ENCODE results near the gene BRDT. TPM values are rescaled to one million over a fixed set of nuclear protein-coding genes. Genes with fewer than 3 reads are reported as not detected.

BRDT gene
- total RNA-seq, result not detected in 2 replicates

DNA sequence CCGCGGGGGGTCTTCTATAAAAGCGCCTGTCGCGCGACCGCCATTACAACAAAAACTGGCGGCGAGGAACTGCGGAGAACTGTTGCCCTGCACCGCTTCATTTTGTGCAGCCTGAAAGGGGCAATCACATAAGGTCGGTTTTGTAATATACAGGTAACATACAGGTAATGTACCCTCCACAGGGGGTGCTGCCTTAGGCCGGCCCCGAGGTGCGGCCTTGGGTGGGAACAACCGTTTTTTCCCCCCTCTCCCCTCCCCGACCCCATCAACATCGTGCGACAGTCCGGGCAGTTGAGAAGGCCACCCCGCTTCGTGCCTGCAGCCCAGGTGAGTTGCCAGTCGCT lies at the start of gene BRDT:
BRDT (plus strand) TSS at position 46 of the 344 bp plus-strand sequence. CDS start 13,354 bp downstream, outside the sequence.
- no peak for DNase-seq (ENCODE audit: extremely low read depth, low read depth, low spot score)

DNA sequence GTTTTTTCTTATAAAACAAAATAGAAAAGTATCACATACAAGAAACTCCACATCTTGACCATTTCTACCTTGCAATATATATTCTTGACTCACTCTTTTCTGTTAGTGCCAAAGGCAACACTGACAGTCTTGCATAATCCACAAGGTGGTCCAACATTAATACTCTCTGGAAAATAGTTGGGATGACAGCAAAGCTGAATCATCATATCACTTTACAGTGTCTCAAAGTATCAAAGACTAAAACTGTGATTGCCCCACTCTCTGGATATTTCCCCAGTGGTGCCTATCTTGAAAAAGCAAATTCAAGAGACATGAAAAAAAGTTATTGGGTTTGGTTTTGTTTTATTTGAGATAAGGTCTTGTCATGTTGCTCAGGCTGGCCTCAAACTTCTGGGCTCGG lies 48.6 kb upstream of the BRDT start:
- DNase-seq (ENCODE audit: extremely low read depth, low read depth, low spot score), result no peak

DNA sequence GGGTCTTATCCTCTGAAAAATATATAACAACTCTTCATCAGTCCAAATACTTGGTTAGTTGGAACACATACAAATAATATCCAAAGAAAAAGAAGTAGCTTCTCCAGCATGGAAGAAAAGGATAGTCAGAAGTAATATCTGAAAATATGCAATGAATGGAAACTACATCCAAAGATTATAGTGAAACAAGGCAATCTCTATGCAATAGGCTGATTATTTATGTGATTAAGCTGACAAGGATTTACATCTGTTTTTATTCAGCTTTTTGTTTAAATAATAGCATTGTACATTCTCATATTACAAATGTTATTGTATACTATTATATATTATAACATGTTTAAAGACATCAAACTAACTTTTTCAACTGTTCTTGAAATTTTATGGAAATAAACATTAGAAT lies 48.0 kb upstream of the BRDT start:
- DNase-seq (ENCODE audit: extremely low read depth, low read depth, low spot score), result no peak

DNA sequence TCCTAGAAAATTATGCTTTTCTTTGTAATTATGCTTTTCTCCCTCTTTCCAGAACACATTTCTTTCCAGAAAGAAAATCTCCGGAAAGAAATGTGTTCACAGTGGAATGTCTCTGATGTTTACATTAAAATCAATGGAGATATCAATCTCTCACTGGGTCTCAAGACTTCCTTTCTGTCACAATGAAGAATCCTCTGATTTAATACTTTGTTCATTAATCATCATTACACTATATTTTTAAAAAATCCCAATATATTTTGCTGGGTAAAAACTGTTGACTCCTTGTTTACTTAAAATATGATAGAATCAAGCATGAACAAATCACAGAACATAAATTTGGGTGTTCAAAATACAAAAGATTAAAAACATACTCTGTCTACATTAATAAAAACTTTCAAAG lies 36.9 kb upstream of the BRDT start:
- DNase-seq (ENCODE audit: extremely low read depth, low read depth, low spot score), result no peak

DNA sequence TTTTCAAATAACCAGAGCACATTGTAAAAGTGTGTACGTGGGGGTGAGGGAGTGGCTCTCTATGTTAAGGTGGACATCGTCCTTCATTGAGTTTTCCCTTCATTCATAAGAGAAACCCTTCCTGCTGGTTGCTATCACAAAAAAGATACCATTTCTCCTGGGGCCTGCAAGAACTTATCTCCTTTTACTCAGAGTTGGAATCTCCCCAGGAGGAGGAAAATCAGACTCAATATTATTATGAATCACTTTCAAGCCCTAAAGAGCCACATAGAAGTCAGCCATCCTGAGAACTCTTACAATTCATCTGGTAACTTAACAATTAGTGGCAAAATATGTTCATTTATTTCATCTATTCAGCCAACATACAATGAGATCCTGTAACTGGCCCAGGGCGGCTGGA lies 36.2 kb upstream of the BRDT start:
- DNase-seq (ENCODE audit: extremely low read depth, low read depth, low spot score), result no peak

DNA sequence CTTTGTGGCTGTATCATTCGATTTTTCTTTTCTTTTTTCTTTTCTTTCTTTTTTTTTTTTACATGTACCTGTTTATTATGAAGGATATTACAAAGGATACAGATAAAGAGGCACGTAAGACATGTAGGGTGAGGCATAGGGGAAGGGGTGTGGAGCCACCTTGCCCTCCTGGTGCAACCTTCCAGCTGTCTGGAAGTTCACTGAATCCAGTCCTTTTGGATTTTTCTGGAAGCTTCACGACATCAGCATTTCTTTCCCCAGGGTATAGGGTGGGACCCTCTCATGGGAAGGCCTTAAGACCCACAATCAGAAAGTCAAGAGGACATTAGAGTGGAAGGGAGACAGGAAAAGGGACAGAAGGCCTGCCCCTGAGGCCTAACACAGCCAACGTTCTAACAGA lies 33.2 kb upstream of the BRDT start:
- no peak for DNase-seq (ENCODE audit: extremely low read depth, low read depth, low spot score)

DNA sequence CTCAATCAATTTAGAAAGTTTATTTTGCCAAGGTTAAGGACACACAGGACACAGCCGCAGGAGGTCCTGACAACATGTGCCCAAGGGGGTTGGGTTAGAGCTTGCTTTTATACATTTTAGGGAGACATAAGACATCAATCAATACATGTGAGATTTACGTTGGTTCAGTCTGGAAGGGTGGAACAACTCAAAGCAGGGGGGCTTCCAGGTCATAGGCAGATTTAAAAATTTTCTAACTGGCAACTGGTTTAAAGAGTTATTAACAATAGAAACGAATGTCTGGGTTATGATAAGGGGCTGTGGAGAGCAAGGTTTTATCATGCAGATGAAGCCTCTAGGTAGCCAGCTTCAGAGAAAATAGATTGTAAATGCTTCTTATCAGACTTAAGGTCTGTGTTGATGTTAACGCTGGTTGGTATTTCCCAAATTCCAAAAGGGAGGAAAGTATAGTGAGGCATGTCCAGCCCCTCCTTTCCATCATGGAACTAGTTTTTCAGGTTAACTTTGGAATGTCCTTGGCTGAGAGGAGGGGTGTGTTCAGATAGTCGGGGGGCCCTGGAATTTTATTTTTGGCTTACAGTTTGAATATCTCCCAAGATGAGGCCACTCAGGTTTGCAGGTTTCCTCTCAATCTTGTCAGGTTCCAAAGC lies 32.3 kb upstream of the BRDT start:
- DNase-seq (ENCODE audit: extremely low read depth, low read depth, low spot score), result no peak

DNA sequence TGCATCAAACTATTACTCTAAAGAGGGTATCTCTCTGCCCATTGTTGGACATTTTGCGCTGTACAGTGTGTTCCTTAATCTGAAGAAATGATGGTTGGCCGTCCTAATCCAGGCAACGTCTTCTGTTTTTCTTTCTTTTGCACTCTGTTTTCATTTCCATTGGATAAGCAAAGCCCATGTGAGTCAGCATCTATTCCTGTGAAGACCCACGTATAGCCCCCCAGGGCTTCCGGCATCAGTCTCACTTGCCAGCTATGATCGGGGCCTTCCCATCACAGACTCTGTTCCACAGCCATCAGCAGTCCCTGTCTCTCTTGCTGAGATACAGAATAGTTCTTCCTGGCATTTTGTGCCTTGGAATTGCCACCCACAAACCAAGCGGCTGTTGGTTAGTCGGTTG lies 29.2 kb upstream of the BRDT start:
- DNase-seq (ENCODE audit: extremely low read depth, low read depth, low spot score), result no peak

DNA sequence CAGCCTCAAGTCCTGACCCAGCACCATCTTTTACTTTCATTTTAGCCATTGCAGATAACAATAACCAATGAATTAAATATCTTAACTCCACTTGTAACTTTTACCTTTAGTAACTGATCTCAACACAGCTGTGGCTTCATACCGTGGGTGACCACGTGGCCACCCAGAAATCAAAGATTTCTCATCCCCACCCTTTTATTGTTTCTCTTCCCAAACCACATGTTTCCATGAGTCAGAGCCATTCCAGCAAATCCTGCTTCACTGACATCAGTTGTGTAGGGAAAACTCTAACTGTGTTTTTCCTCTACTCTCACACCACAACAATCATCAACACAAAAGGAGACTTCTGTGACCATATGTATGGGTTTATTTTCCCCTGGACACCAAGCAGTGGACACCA lies 25.1 kb upstream of the BRDT start:
- no peak for DNase-seq (ENCODE audit: extremely low read depth, low read depth, low spot score)

DNA sequence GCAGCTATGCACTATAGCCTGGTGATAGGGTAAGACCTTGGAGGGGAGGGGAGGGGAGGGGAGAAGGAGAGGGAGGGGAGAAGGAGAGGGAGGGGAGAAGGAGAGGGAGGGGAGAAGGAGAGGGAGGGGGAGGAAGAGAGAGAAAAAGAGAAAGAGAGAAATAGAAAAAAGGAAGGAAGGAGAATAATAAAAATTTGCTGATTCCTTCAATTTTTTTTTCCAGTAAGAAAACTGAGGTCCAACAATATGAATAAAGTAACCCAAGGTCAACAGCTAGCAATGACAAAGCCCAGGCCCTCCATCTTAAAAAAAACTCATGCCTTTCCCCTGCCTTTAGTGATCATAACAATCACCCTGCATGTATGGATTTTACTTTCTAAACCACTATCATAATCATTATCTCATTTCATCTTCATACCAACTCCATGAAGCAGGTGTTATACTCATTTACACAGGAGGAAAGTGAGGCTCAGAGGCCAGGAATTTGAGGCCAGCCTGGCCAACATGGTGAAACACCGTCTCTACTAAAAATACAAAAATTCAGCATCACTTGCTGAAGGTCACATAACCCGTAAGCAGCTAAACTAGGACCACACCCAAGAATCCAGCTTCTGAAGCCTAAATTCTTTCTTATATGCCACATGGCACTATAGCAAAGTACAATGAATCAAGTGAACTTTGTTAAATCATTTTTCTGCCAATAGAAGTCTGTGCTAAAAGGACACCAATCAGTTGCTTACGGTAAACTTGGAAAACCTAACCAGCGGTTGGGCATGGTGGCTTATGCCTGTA lies 23.4 kb upstream of the BRDT start:
- no peak for DNase-seq (ENCODE audit: extremely low read depth, low read depth, low spot score)

DNA sequence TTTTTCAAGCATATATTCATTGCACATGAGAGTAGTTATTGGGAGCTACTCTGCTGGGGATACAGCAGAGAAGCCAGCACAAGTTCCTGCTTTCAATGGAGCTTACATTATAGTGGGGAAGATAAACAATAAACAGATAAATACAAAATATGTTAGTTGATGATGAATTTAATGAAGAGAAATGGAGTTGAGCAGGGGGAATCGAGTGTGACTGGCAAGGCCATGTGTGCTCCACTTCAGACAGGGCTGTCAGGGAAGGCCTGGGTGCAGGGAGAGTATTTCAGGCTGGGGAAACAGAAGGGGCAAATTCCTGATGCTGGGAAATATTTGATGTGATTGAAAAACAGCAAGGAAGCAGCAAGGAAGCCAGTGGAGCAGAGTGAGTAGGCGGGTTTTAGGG lies 21.2 kb upstream of the BRDT start:
- no peak for DNase-seq (ENCODE audit: extremely low read depth, low read depth, low spot score)

DNA sequence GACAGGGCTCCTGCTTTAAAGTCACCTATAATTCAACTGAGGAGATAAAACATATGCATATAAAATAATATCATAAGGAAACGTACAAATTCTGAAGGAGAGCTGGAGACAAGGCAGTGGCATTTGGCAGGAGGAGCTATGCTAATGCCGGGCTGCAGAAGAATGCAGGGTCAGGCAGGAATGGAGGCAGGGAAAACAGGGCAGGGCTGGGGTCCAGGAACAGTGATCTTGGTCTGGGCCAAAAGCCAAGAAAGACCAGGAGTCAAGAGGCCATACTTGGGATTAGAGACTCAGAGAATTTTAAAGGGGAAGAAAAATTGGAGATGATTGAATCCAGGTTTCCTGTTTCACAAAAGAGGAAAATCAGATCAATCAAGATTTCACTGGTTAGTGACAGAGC lies 20.0 kb upstream of the BRDT start:
- no peak for DNase-seq (ENCODE audit: extremely low read depth, low read depth, low spot score)

DNA sequence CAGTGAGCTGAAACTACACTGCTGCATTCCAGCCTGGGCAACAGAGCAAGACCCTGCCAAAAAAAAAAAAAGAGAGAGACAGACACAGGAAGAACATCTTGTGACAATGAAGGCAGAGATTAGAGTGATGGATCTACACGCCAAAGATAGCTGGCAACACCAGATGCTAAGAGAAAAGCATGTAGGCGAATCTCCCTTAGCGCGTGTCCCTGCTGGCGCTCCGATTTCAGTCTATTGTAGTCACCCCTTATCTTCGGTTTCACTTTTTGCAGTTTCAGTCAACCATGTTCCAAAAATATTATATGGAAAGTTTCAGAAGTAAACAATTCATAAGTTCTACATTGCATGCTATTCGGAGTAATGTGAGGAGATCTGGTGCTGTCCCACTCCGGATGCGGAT lies 11.6 kb upstream of the BRDT start:
- DNase-seq (ENCODE audit: extremely low read depth, low read depth, low spot score), result no peak

DNA sequence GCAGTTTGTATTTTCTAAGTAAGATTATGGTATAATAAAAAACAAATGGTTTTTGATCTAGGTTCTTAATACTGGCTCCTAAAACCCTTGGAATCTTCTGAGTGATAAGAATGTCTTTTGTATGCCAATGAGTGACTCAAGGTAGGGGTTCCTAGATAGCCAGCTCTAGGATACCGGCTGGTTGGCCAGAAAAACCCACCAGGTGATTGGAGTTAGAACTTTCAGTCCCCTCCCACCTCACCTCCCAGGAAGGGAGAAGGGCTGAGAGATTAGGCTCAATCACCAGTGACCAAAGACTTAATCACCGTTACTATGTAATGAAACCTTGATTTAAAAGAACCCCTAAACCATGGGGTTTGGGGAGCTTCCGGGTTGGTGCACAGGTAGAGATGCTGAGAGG lies 8.7 kb upstream of the BRDT start:
- no peak for DNase-seq (ENCODE audit: extremely low read depth, low read depth, low spot score)

DNA sequence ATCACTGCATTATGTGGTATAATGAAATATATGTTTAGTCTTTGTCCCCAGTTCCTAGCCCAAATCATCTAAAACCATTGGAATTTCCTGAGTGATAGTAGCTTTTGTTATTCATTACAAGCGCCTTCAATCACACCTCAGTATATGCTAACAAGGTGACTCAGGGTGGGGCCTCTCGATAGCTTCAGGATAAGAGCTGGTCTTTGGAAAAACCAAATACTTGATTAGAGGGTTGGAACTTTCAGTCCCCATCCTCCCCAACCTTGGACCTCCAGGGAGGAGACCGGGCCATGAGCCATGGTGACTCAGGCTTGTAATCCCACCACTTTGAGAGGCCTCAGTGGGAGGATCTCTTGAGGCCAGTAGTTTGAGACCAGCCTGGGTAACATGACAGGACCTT lies 5.1 kb upstream of the BRDT start:
- no peak for DNase-seq (ENCODE audit: extremely low read depth, low read depth, low spot score)

DNA sequence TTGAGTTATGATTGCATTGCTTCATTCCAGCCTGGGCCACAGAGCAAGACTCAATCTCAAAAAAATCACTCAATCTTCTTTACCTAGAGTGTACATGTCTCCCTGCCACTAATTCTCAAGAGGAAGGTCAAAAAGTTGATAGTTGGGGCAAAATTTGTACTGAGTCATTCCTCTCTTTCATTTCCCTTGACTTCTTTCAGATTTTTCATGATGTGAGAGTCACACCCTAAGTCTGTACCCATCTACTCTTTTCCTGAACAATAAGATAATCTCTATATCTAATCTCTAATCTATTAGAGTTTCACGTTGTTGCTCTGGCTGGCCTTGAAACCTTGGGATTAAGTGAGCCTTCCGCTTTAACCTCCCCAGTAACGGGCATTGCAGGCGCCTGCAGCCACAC lies 1.1 kb upstream of the BRDT start:
- no peak for DNase-seq (ENCODE audit: extremely low read depth, low read depth, low spot score)

DNA sequence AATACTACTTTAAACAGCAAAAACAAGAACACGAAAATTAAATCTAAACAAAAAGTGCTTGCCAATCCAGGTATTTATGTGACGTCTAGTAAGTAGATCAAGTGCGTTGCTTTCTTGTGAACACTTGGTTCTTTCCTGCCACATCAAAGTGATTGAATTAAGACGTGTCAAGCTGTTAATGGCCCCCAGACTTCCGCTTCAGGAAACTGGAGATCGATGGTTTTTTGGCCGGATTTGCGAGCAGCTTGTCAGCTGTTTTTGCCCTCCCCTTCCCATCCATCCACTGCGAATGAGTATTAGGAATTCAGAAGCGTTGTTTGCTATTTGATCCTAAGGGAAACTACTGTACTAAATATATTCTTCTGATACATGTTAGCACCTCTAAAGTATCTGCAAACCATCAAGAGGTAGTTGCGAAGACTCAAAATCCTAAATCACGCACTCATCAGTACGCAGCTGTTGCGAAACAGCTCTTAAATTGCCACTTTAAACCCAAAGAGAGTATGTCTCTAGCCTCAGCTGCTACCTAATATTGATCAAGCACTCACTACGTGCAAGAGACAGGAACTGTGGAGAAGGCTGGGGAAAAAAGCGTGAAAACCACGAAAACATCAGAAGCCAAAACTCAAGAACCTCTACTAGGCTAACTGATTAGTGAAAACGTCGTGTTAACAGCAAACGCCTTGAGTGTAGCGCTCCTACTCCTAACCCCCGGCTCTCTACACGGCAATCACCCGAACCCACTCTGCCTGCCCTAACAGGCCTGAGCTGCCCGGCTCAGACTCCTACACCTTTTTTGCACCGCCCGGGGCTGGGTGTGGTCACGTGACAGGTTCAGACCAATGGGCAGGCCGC lies 473 bp upstream of the BRDT start:
- DNase-seq (ENCODE audit: extremely low read depth, low read depth, low spot score), result no peak

DNA sequence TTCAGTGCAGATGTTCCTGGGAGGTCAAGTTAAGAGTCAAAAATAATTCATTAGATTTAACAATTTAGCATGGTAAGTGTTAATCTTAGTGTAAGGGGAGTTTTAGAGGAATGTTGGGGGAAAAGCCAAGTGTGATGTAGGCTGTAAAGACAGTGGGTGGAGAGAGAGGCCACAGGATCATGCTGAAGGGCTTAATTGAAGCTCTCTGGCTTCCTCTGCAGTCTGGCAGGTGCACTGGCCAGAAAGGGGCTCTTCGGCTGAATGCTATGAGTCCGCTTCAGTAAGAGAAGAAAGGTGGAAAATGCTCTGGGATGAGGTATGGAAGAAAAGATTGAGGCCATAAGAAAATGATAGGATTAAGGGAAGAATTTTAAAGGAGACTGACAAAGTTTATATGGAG lies 3.0 kb downstream of the BRDT start:
- no peak for DNase-seq (ENCODE audit: extremely low read depth, low read depth, low spot score)

DNA sequence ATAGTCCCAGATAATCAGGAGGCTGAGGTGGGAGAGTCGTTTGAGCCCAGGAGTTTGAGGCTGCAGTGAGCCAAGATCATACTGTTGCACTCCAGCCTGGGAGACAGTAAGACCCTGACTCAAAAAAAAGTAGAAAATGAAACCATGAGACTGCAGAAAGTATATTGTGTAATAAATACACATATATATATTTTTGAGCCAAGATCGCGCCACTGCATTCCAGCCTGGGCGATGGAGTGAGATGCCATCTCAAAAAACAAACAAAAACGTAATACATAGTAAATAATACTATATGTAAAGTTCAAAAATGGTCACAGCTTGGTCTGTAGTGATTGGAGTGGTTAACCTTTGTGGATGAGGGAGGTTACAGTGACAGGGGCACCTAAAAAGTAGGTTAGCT lies 9.7 kb downstream of the BRDT start:
- DNase-seq (ENCODE audit: extremely low read depth, low read depth, low spot score), result no peak

DNA sequence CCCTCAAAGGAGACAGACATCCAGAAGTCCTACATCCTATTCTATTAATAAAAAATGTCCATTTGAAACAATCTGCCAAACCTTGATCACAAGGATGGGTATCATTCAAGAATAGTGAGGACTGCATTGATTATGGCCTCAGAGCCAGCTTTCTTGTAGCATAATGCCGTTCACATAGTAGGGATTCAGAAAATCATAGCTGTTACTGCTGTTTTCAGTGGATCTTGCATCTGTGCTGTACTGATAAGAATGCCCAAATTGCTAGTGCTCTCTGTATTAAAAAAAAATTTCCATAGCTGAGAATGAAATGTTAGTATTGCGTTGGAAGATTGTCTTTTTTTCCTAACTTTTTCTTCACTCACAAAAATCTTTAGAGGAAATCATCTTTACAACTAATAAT lies 19.1 kb downstream of the BRDT start:
- no peak for DNase-seq (ENCODE audit: extremely low read depth, low read depth, low spot score)

DNA sequence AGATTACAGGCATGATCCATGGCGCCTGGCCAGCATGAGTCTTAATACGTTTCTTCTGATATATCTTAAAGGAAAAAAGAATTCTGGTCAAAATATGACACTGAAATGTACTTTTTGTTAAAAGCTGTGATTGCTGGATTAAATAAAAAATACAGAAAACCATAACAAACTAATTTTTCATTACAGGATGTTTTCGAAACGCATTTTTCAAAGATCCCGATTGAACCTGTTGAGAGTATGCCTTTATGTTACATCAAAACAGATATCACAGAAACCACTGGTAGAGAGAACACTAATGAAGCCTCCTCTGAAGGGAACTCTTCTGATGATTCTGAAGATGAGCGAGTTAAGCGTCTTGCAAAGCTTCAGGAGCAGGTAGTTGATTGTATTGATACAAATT lies 30.2 kb downstream of the BRDT start:
- DNase-seq (ENCODE audit: extremely low read depth, low read depth, low spot score), result no peak

DNA sequence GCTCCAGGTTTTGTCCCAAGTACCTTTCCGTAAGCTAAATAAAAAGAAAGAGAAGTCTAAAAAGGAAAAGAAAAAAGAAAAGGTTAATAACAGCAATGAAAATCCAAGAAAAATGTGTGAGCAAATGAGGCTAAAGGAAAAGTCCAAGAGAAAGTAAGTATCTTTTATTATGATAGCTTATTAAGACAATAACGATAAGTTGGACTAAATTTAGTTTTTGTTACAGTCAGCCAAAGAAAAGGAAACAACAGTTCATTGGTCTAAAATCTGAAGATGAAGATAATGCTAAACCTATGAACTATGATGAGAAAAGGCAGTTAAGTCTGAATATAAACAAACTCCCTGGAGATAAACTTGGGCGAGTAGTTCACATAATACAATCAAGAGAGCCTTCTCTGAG lies 31.5 kb downstream of the BRDT start:
- no peak for DNase-seq (ENCODE audit: extremely low read depth, low read depth, low spot score)
